Activated T-helper 1 cell treated with anti-CD3 and anti-CD28 coated beads, Interleukin-12 subunit alpha, Interleukin-12 subunit beta, Interleukin-2, Interleukin-4 antibody, amounts not matched to agents 30 ng/mL and 10 ng/mL and 1 ng/mL, durations not matched to agents 14 hours and 24 hours and 36 hours (primary cell): Measurements from ENCODE around the gene ALKBH3. TPM values are rescaled to one million over a fixed set of nuclear protein-coding genes. Genes with fewer than 3 reads are reported as not detected.

ENCODE experiments used
- DNase-seq: peaks from one replicate; pipeline ENCODE4 v3.0.0; 2021; ENCODE audit warnings: low spot score
- H3K27ac Mint-ChIP-seq: one replicate; pipeline ENCODE4 v1.8.0; 2021; ENCODE audit warnings: mild to moderate bottlenecking, mixed read lengths
- H3K27me3 Mint-ChIP-seq: one replicate; pipeline ENCODE4 v1.8.0; 2022; ENCODE audit warnings: mild to moderate bottlenecking, moderate library complexity, mixed read lengths; ENCODE audit not compliant: insufficient read depth
- H3K36me3 Mint-ChIP-seq: one replicate; pipeline ENCODE4 v1.8.0; 2021; ENCODE audit warnings: low read depth, mixed read lengths
- H3K4me1 Mint-ChIP-seq: one replicate; pipeline ENCODE4 v1.8.0; 2021; ENCODE audit warnings: low read depth, mixed read lengths
- H3K4me3 Mint-ChIP-seq: one replicate; pipeline ENCODE4 v1.8.0; 2021; ENCODE audit warnings: mild to moderate bottlenecking, moderate library complexity, mixed read lengths
- H3K9me3 Mint-ChIP-seq: one replicate; pipeline ENCODE4 v1.8.0; 2021; ENCODE audit warnings: mixed read lengths
- intact Hi-C: fragments of 100-400 bp; cut with micrococcal nuclease; formaldehyde crosslinking; loops from one replicate; pipeline ENCODE4 v1.15.1; 2024
- total RNA-seq: library from RNA; stranded (reverse); gene quantifications from 2 replicates; pipeline ENCODE4 v1.2.3, GENCODE V29; 2022

ALKBH3 gene
- total RNA-seq = 32.7 and 38.1 TPM in 2 replicates

DNA sequence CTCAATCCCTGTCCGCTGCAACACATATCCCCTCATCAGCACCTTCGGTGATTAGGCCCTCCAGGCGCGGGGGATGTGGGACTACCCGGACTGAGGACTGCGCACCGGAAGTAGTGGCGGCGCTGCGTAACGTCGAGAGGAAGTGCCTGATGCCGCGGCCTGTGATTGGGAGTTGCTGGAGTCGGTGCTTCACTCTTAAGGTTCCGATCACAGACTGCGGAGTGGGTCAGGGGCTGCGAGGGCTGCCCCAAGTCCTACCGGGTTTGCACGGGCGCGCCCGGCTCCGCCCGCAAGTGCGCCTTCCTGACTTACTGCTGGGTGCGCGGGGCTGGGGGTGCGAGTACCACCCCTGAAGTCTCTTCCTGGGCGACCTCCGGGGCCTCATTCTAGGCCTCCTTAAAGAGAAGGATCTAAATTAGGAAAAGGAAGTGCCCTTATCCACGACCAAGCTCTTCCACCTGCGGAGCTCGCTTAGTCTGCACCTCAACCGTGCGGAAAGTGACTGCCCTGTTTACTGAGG, at the start of gene ALKBH3:
Gene ALKBH3, plus strand, starts transcription at position 192 of the 520 bp plus-strand sequence. CDS start 1,822 bp downstream, outside the sequence.
- Mint-ChIP-seq H3K4me3 (peak within 1 kb of the TSS; percentile 93), H3K9me3 (peaks cover 7% of the 10 kb centered on the region), H3K4me1 (peaks cover 20% of the 10 kb centered on the region), H3K36me3 (peaks cover 19% of the 10 kb centered on the region), H3K27me3 (peaks cover 10% of the 10 kb centered on the region), H3K27ac (peak within 1 kb of the TSS; percentile 62)
- intact Hi-C loops = loop anchor here (1.0 to 5.0 kb wide), 4 partner anchors 11 to 236 kb away; partner anchors contain the start of genes ACCS and HSD17B12
- peak; percentile 84 for DNase-seq

DNA sequence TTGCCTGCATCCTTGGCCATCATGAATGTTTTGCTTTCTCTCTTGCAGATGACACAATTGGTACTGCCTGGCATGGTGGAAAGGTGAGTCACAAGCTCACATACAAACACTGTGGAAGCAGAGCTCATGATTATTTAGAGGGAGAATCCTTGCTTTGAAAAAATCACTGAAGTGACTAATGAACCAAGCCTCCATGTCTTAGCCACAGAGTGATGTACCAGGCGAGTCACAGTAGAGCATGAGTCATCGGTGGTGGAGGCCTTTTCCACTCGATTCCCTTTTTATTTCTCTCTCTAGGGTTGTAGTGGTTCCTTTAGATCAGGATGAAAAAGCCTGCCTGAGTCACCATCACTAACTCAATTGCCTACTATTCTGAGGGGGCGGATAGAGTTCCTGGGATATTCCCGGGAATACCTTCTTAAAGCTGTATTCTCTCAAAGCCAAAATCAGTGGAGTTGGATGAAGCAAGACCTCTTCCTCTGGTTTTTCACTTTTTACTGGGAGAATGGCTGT, 49.6 kb upstream of the ALKBH3 start:
- H3K36me3 Mint-ChIP-seq = peaks cover 11% of the 10 kb centered on the region
- intact Hi-C loops = loop anchor here (1.0 kb wide), 5 partner anchors 21 to 187 kb away; partner anchors contain the start of gene HSD17B12
- no peaks in the 10 kb centered on the region for H3K27me3 Mint-ChIP-seq
- H3K9me3 Mint-ChIP-seq = no peaks in the 10 kb centered on the region
- H3K4me1 Mint-ChIP-seq = peaks cover 18% of the 10 kb centered on the region
- H3K4me3 Mint-ChIP-seq = no peak overlapping the region
- peak; percentile 2 for DNase-seq
- H3K27ac Mint-ChIP-seq = peak overlapping the region; percentile 80

DNA sequence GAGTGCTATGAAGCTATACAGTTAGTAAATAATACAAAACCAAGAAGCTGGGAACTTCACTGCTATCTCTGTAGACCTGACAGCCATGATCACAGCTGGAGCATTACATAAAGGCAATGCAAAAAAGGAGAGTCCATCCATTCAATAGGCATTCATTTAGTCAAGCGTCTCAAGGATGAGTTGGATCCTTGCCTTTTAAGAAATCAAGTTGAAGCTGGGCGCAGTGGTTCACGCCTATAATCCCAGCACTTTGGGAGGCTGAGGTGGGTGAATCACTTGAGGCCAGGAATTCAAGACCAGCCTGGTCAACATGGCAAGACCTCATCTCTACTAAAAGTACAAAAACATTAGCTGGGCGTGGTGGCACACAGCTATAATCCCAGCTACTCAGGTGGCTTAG, 48.1 kb upstream of the ALKBH3 start:
- DNase-seq = no peak
- Mint-ChIP-seq H3K4me3 (no peak overlapping the region), H3K9me3 (no peaks in the 10 kb centered on the region), H3K36me3 (peaks cover 11% of the 10 kb centered on the region), H3K27ac (no peak overlapping the region), H3K4me1 (peaks cover 18% of the 10 kb centered on the region), H3K27me3 (no peaks in the 10 kb centered on the region)
- intact Hi-C loops = no loop called here

DNA sequence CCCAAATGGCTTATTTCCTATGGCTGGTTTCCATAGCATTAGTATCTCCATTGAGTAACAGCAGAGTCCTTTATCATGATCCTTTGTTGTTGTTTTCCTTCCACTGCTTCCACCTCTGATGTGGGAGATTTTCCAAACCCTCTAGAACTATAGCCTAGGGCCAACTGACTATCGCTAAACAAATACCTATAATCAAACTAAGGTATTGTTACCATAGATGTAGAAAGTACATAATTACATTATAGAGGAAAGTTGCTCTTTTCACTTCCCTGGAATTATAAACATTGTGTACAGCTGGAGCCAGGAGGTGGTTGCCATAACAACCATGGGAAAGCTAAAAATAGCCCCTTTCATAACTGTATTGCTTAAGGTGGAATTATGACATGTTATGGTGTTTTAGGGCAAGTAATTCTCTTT, 47.0 kb upstream of the ALKBH3 start:
- Mint-ChIP-seq H3K9me3 (no peaks in the 10 kb centered on the region), H3K36me3 (peaks cover 15% of the 10 kb centered on the region), H3K4me1 (peaks cover 18% of the 10 kb centered on the region), H3K4me3 (no peak overlapping the region), H3K27ac (no peak overlapping the region), H3K27me3 (no peaks in the 10 kb centered on the region)
- DNase-seq = no peak
- intact Hi-C loops = no loop called here

DNA sequence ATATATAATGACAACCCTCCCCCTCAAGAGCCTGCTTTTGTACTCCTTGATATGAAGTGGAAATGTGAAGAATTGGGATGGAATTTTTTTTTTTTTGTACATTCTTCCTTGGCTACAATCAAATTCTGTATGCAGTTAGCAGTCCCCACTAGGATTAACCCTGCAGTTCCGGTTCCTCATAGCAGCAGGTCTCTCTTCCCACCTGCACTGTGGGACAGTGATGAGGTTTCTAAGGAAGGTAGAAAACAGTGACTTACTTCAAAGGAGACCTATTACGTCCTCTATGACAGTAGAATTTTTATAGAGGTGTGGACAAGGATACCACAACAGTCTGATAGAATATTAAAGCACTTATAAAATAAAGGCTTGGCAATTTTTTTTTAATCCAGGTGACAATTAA, 46.3 kb upstream of the ALKBH3 start:
- Mint-ChIP-seq H3K36me3 (peaks cover 17% of the 10 kb centered on the region), H3K9me3 (no peaks in the 10 kb centered on the region), H3K4me3 (no peak overlapping the region), H3K27me3 (no peaks in the 10 kb centered on the region), H3K4me1 (peaks cover 18% of the 10 kb centered on the region), H3K27ac (no peak overlapping the region)
- no peak for DNase-seq
- intact Hi-C loops = no loop called here

DNA sequence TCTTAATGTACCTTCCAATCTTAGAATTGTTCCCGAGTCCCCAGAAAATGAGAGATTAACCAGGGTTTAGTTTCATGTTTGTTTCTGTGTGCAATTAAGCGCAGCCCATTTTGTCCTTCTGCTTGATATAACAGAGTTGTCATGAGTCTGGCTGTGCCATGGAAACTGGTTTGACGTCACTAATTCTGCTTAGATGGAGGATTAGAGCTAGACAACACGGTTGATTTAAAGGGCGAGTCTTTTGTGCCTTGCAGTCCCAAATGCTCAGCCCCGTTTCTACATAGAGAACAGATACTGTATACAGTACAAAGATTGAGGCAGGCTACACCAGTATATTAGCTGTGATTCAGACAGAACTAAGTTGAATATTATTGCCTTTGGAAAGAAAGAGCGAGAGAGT, 45.5 kb upstream of the ALKBH3 start:
- no peaks in the 10 kb centered on the region for H3K27me3 Mint-ChIP-seq
- no peak overlapping the region for H3K4me3 Mint-ChIP-seq
- no peaks in the 10 kb centered on the region for H3K9me3 Mint-ChIP-seq
- no peak for DNase-seq
- intact Hi-C loops = no loop called here
- H3K27ac Mint-ChIP-seq = no peak overlapping the region
- H3K4me1 Mint-ChIP-seq = peaks cover 16% of the 10 kb centered on the region
- H3K36me3 Mint-ChIP-seq = peaks cover 19% of the 10 kb centered on the region

DNA sequence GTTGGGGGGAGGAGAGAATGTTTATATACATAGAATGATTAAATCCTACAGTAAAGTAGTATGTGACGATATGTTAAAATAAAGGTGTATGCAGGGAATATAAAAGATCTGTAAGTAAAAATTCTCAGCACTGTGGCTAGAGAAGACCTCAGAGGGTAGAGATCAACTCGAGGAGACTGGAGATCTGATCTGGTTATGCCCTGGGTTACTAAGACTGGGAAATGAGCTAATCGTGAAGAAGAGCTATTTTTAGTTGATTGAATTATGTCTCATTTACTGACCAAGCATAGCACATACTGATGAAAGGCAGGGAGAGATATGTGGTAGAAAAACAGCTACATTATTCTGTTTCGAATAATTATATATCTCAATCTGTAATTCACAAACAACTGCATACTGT, 42.8 kb upstream of the ALKBH3 start:
- no peak overlapping the region for H3K4me3 Mint-ChIP-seq
- intact Hi-C loops = no loop called here
- no peaks in the 10 kb centered on the region for H3K9me3 Mint-ChIP-seq
- H3K27me3 Mint-ChIP-seq = no peaks in the 10 kb centered on the region
- H3K36me3 Mint-ChIP-seq = peaks cover 21% of the 10 kb centered on the region
- no peak for DNase-seq
- no peak overlapping the region for H3K27ac Mint-ChIP-seq
- no peaks in the 10 kb centered on the region for H3K4me1 Mint-ChIP-seq

DNA sequence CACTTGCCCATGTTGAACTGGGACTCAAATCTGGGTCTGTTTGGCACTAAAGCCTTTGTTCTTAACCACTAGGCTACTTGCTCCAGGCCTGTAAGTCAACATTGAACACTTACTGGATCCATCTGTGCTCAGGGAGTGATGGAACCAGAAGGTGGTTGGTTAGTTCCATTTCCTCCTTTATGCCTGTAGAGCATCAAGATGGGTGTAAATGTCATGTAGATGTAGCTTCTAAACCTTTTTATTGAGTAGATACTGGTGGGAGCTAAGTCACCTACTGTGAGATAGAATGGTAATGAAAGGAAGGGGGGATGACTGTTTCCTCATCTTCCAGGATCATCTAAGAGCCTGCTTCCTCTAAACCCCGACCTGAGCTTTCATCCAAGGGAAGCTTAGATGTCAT, 38.6 kb upstream of the ALKBH3 start:
- DNase-seq = no peak
- Mint-ChIP-seq H3K27ac (no peak overlapping the region), H3K27me3 (no peaks in the 10 kb centered on the region), H3K9me3 (no peaks in the 10 kb centered on the region), H3K4me1 (no peaks in the 10 kb centered on the region), H3K36me3 (peaks cover 22% of the 10 kb centered on the region), H3K4me3 (no peak overlapping the region)
- intact Hi-C loops = no loop called here

DNA sequence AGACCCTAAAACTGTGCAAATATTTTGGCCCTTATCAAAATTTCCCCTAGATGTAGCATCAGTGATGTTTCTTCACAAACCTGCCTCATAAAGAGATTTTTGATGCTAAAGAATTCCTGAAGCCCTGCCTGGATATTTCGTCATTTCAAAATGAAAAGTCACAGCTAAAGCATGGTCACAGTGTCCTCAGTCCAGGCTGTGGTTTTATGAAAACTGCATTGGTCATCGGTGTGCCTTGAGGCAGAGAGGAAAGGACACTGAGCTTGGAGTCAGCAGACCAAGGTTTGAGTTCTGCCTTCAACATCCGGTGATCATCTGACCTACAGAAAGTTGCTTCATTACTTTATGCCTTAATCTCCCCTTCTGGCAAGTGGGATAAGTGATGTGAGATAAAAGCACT, 34.8 kb upstream of the ALKBH3 start:
- DNase-seq = no peak
- Mint-ChIP-seq H3K27me3 (no peaks in the 10 kb centered on the region), H3K4me1 (no peaks in the 10 kb centered on the region), H3K27ac (no peak overlapping the region), H3K4me3 (no peak overlapping the region), H3K9me3 (no peaks in the 10 kb centered on the region), H3K36me3 (peaks cover 12% of the 10 kb centered on the region)
- intact Hi-C loops = no loop called here

DNA sequence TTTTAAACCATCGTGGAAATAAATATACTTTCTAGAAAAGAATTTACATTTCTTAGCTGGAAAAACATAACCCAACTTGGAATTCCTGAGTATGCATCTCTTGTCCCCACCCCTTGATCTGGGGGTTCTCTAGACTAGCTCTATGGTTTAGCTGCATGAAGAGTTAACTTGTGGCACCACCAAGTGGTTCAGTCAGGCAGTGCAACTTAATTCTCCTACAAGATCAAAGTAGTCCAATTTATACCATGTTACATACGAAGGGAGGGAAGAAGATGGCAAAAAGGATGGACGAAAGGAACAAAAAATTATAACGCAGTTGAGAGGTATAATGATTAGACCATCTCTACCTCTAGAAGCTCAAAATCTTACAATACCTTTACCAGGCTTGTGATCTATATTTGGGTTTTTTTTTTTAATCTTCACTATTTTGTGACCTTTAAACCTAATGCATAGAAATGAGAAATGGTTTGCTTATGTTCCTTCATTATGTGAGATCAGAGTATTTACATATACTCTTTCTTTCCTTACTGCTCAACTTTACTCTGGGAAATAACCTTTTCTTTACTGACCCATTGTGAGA, 28.5 kb upstream of the ALKBH3 start:
- no peak overlapping the region for H3K27ac Mint-ChIP-seq
- DNase-seq = peak; percentile 33

DNA sequence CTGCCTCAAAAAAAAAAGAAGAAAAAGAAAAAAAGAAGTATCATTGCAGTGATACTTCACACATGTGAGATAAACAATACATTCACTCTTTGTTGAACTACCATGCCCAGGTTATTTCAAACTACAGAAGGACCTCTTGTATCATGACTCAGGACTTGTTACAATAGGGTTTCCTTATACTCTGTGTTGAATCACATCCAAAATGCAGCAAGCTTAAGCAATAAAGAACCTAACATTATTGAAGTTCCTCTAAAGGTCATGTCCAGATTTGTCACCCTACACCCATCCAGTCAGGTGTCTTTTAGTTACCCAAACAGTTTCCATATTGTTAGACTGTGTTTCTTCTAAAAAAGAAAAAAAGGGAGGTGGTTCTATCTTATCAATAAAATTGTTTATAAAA, 26.9 kb upstream of the ALKBH3 start:
- Mint-ChIP-seq H3K36me3 (peaks cover 8% of the 10 kb centered on the region), H3K27me3 (no peaks in the 10 kb centered on the region), H3K4me1 (no peaks in the 10 kb centered on the region), H3K27ac (no peak overlapping the region), H3K4me3 (no peak overlapping the region), H3K9me3 (no peaks in the 10 kb centered on the region)
- intact Hi-C loops = loop anchor here (5.0 kb wide), 1 partner anchor 276 kb away; no protein-coding TSS in a partner anchor
- no peak for DNase-seq

More for the DNA sequence above, 28.5 kb upstream of the ALKBH3 start:
- peaks cover 5% of the 10 kb centered on the region for H3K36me3 Mint-ChIP-seq
- H3K4me3 Mint-ChIP-seq = no peak overlapping the region
- intact Hi-C loops = loop anchor here (1.0 to 5.0 kb wide), 6 partner anchors 21 to 433 kb away; no protein-coding TSS in a partner anchor
- H3K9me3 Mint-ChIP-seq = no peaks in the 10 kb centered on the region
- H3K27me3 Mint-ChIP-seq = no peaks in the 10 kb centered on the region
- H3K4me1 Mint-ChIP-seq = no peaks in the 10 kb centered on the region

DNA sequence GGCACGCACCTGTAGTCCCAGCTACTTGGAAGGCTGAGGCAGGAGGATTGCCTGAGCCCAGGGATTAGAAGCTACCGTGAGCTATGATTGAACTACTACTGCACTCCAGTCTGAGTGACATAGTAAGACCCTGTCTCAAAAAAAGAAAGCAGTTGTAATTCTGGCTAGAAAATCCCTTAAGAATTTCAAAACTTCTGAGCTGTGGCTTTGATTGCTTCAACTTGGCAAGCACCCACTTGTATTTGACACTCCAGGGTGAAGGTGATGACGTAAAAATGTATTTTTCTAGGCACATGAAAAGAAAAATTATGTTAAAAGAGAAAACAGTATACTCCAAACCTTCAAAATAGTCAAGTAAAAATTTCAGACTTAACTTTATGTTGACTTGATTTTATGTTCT, 23.6 kb upstream of the ALKBH3 start:
- Mint-ChIP-seq H3K9me3 (peaks cover 8% of the 10 kb centered on the region), H3K27me3 (no peaks in the 10 kb centered on the region)
- intact Hi-C loops = no loop called here

DNA sequence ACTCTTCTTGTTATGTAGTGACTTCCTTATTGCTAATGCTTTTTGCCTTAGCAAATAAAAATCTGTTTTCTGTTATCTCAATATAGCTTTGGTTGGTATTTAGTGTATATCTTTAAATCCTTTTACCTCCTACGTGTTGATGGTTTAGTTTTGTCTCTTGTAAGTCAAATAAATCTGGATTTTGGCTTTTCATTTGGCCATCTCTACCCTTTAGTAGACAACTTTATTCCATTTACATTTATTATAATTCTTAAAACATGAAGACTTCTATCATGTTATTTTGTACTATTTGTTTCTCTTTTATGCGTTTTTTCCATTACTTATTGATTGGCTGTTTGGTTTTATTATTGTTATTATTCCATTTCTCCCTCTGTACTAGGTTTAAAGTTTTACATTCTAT, 19.5 kb upstream of the ALKBH3 start:
- intact Hi-C loops = loop anchor here (10.0 kb wide), 2 partner anchors 334 to 506 kb away; partner anchors contain the start of gene TTC17
- no peak overlapping the region for H3K27ac Mint-ChIP-seq

More for the DNA sequence above, 23.6 kb upstream of the ALKBH3 start:
- H3K36me3 Mint-ChIP-seq = peaks cover 8% of the 10 kb centered on the region
- H3K4me3 Mint-ChIP-seq = no peak overlapping the region
- DNase-seq = no peak
- no peaks in the 10 kb centered on the region for H3K4me1 Mint-ChIP-seq
- no peak overlapping the region for H3K27ac Mint-ChIP-seq

More for the DNA sequence above, 19.5 kb upstream of the ALKBH3 start:
- H3K4me3 Mint-ChIP-seq = no peak overlapping the region
- peaks cover 5% of the 10 kb centered on the region for H3K4me1 Mint-ChIP-seq
- peaks cover 12% of the 10 kb centered on the region for H3K9me3 Mint-ChIP-seq
- peaks cover 8% of the 10 kb centered on the region for H3K36me3 Mint-ChIP-seq
- DNase-seq = no peak
- H3K27me3 Mint-ChIP-seq = peaks cover 24% of the 10 kb centered on the region
